GM18873 (cell line): ENCODE measurements around the gene EHD2.
"Not testable (repeated sequence)": the region's sequence is repeated elsewhere in the genome, so short reads cannot be mapped to it uniquely, and the experiment has no call there.

Experiments
- ATAC-seq: cut with Tn5 transposase; IDR thresholded peaks from one replicate; pipeline ENCODE4 v1.9.1; 2021; ENCODE audit warnings: mild to moderate bottlenecking, moderate library complexity, moderate number of reproducible peaks; ENCODE audit not compliant: unreplicated experiment, low FRiP score

Gene EHD2

GRCh38 chr19:47765523-47766358 lies 52.5 kb downstream of the EHD2 start:
- ATAC-seq, result no peak

DNA sequence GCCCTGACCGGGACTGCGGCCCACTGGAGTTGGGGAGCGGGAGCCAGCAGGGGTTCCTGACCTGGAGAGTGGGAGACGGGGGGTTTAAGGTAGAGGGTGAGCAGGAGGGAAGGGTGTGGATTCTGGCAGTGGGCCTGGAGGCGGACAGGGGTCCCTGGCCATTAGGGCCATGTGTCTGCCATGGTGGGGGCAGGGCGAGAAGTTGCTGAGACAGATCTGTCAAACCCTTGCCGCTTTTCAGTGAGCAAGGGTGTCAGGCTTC lies 53.1 kb downstream of the EHD2 start:
- no peak for ATAC-seq

DNA sequence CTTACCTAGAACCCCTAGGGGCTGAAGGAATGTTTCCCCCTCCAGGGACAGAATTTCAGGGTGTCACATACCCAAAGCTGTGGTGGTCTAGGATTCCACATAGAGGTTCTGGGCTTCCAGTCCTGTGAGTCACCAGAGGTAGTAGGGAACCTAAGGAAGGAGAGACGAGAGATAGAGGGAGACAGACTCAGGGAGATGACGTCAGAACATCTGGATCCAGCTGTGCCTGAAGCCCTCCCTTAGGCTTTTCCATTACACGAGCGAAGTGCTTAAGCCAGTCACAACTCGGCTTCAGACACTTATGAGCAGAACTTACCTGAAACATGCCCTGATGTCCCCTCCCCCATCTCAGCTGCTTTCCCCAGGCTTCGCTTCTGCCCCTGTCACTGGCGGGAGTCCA lies 53.4 kb downstream of the EHD2 start:
- ATAC-seq, result no peak

DNA sequence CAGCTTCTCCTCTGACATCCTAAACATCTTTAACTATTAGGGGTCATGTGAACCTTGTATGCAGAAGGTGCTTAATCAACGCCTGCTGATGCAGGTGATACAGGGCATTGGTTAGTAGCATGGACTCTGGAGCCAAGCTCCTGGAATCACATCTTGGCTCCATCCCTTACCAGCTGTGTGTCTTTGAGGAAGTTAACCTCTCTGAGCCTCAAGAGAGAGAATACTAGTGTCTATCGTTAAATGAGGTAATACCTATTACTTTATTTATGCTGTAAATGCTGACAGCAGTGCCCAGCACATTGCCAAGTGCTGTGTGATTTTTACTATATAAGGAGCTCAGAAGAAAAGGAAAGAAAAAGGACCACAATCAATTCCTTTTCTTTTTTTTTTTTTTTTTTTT lies 54.1 kb downstream of the EHD2 start:
- no peak for ATAC-seq

DNA sequence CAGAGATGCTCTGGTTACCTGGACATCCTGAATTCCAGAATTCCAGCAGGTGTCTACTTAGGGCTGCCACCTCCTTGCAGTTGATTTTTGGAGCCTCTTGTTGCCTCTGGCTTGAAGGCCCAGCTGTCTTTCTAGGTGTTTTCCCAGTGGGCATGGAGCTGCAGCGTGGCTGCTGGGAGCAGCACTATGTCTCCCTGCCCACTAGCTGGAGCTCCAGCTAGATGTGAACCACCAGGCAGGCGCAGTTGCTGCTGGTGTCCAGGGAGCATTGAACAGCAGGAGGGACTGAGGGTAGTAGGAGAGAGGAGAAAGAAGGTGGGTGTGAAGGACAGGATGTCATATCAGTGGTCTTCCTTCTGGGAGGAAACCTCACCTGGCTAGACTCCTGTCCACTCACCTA lies 55.4 kb downstream of the EHD2 start:
- ATAC-seq, result no peak

- ATAC-seq, result no peak
These were observed 56.3 kb downstream of the EHD2 start for GRCh38 chr19:47769534-47769933.

DNA sequence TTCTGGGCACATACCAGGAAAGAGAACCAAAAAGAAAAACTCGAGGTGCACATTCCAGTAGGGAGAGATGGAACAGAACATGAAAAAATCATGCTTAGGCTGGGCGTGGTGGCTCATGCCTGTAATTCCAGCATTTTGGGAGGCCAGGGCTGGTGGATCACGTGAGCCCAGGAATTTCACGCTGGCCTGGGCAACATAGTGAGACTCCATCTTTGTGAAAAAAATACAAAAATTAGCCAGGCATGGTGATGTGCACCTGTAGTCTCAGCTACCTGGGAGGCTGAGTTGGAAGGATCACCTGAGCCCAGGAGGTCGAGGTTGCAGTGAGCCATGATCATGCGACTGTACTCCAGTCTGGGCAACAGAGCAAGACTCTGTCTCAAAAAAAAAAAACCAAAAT lies 58.1 kb downstream of the EHD2 start:
- ATAC-seq, result not testable (repeated sequence)

DNA sequence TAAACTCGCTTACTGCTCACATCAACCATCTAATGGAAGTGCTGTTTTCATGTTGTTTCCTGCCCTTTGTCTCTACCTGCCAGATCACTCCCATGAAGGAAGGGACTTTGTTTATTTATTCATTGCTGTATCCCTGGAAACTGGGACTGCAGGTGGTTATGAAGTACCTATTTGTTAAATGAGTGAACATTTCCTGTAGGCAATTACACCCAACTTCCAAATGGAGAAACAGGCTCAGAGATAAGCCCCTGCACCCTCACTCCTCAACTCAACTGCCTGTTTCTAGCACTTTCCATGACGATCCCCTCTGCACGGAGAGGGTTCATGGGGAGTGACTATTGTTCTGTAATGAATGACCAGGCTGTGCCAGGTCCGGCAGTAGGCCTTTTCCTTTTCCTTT lies 63.3 kb downstream of the EHD2 start:
- no peak for ATAC-seq

GRCh38 chr19:47777245-47778048 lies 64.2 kb downstream of the EHD2 start:
- not testable (repeated sequence) for ATAC-seq

GRCh38 chr19:47778049-47778953 lies 65.1 kb downstream of the EHD2 start, which contains the start of gene SELENOW:
Gene SELENOW (plus strand): TSS chr19:47778703. CDS start chr19:47778786, 83 bp downstream.
- ATAC-seq, result peak; percentile 64

DNA sequence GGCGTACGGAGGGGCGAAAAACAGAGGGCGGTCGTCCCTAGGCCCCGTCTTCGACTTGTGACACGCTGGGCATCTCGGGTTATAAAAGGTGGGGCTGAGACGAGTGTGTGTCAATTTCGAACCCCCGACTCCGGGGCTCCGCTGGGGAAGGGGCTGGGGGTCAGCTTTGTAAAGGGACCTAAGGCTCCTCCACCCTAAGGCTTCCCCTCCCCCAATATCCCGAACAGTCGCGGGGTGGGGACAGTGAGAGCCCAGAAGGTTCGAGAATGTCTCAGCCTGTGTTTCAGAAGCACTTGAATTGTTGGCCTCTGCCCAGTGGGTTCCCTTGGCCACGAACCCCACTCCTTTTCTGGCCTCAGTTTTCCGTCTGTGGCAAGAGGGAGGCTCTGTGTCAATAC lies 65.7 kb downstream of the EHD2 start:
- ATAC-seq, result no peak

DNA sequence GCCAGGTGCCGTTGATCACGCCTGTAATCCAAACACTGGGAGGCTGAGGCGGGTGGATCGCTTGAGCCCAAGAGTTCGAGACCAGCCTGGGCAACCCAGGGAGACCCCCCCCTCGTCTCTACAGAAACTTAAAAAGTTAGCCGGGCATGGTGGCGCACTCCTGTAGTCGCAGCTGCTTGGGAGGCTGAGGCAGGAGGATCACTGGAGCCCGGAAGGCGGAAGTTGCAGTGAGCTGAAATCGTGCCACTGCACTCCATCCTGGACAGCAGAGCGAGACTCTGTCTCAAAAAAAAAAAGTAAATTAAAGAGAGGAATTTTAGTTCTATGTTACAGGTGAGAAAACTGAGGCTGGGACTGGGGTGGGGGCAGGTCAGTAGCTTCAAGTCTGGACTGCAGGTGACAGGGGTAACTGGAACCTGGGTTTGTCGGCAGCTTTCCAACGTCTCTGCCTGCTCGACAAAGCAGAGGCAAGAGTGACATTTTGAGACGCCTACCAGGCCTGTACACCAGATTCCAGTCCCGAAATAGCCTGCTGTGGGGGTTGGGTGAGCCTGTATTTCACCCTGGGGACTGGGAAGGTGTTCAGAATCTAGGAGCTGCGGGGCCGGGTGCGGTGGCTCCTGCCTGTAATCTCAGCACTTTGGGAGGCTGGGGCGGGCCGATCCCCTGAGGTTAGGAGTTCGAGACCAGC lies 66.4 kb downstream of the EHD2 start:
- ATAC-seq, result no peak

DNA sequence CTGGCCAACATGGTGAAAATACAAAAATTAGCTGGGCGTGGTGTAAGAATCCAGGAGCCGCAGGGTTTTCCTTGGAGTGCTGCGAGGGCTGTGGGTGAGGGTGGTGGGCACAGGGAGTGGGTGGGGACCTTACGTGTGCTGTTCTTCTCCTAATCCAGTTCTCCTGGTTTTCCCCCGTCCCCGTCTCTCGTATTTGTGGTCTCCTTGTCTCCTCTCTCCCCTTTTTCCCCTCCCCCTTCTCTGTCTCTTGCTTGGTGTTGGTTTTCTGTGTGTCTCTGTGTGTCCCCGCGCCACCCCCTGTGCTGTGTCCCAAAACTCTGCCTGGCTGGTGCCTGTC lies 67.0 kb downstream of the EHD2 start:
- ATAC-seq, result no peak

DNA sequence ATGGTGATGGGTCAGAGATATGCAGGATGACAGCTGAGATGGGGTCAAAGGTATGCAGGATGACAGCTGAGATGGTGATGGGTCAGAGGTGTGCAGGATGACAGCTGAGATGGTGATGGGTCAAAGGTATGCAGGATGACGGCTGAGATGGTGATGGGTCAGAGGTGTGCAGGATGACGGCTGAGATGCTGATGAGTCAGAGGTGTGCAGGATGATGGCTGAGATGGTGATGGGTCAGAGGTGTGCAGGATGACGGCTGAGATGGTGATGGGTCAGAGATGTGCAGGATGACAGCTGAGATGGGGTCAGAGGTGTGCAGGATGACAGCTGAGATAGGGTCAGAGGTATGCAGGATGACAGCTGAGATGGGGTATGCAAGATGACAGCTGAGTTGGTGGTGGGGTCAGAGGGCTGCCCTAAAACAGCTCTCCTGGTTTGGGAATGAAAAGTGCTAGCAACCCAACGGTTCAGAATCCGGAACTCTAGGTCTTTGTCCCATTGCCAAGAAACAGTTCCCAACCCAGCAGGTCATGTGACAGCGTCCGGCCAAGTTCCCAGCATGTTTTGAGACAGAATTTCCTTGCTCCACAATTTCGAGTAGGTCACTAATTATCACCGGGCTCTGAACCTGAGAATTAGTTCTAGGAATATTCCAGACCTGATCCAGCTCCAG lies 68.5 kb downstream of the EHD2 start:
- ATAC-seq, result no peak

DNA sequence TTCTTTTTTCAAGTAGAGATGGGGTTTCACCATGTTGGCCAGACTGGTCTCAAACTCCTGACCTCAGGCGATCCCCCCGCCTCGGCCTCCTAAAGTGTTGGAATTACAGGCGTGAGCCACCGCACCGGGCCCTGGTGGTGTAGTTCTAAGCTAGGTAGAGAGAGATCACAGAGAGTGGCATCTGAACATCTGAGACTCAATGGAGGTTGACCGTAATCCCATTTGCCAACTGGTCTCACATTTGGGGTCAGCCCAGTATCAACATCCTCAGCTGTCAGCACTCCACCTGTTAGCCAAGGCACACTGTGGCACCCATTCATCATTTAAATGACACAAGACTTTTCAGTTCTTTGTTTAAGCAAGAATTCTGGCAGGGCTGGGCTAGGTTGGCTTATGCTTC lies 73.3 kb downstream of the EHD2 start:
- ATAC-seq, result no peak

GRCh38 chr19:47787307-47787706 lies 74.1 kb downstream of the EHD2 start:
- not testable (repeated sequence) for ATAC-seq

- ATAC-seq, result not testable (repeated sequence)
These were observed 76.6 kb downstream of the EHD2 start for GRCh38 chr19:47789811-47790210.

- no peak for ATAC-seq
These were observed 77.2 kb downstream of the EHD2 start for GRCh38 chr19:47790398-47790814.

DNA sequence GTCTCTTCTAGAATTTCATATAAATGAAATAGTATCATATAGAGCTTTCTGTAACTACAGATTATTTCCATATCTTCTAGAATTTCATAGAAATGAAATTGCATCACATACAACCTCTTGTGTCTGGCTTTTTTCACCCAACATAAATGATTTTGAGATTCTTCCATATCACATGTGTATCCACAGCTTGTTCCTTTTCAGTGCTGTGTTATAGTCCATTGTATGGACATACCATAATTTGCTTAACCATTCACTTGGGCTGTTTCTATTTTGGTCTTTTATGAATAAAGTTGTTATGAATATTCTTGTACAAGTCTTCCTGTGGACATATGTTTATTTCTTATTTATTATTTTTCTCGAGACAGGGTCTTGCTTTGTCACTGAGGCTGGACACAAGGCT lies 79.4 kb downstream of the EHD2 start:
- ATAC-seq, result no peak
